ENCODE results near the gene MYMK.

DNA sequence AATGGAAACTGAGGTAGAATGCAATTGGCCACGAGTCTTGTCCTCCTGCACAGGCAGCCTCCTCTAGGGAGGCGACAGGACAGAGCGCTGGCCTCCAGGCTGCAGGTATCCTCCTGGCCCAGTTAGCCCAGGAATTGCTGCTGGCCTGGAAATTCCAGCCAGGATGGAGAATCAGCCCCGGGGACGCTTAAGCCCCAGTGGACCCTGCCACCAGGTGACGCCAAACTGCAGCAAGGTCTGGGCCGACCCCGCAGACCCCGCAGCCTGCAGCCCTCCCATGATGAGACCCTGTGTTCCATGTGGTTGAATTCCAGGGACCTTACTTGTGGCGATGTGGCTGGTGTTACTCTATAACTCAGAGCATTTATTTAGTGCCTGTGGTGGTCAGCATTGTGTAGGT is 57.7 kb downstream of the MYMK start:
- TF ChIP-seq, protein P1, sequence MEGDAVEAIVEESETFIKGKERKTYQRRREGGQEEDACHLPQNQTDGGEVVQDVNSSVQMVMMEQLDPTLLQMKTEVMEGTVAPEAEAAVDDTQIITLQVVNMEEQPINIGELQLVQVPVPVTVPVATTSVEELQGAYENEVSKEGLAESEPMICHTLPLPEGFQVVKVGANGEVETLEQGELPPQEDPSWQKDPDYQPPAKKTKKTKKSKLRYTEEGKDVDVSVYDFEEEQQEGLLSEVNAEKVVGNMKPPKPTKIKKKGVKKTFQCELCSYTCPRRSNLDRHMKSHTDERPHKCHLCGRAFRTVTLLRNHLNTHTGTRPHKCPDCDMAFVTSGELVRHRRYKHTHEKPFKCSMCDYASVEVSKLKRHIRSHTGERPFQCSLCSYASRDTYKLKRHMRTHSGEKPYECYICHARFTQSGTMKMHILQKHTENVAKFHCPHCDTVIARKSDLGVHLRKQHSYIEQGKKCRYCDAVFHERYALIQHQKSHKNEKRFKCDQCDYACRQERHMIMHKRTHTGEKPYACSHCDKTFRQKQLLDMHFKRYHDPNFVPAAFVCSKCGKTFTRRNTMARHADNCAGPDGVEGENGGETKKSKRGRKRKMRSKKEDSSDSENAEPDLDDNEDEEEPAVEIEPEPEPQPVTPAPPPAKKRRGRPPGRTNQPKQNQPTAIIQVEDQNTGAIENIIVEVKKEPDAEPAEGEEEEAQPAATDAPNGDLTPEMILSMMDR (IDR thresholded peaks at IDR 0.05), result no peak
- TF ChIP-seq POLR2A (IDR thresholded peaks at IDR 0.05), result no peak
